H9 (cell line): ENCODE results near the gene LRCOL1. TPM values are rescaled to one million over a fixed set of nuclear protein-coding genes. Genes with fewer than 3 reads are reported as not detected.

Source experiments
- DNase-seq: peaks from one replicate; pipeline ENCODE4 v3.0.0-alpha.2; 2017
- H2AFZ ChIP-seq: one replicate; pipeline ENCODE4 v1.6.1; 2013; ENCODE audit warnings: mild to moderate bottlenecking, low read length, control low read depth, moderate library complexity
- H2AK5ac ChIP-seq: 2 replicates; pipeline ENCODE4 v1.6.1; 2013; ENCODE audit warnings: low read length, control low read depth, mixed read lengths; ENCODE audit not compliant: insufficient read length
- H2BK120ac ChIP-seq: one replicate; pipeline ENCODE4 v1.6.1; 2013; ENCODE audit warnings: low read depth, mild to moderate bottlenecking, low read length, control low read depth, inconsistent platforms; ENCODE audit not compliant: poor library complexity, severe bottlenecking
- H2BK12ac ChIP-seq: 2 replicates; pipeline ENCODE4 v1.6.1; 2013; ENCODE audit warnings: low read length, control low read depth, mixed read lengths, low read depth; ENCODE audit not compliant: insufficient read length
- H2BK15ac ChIP-seq: 2 replicates; pipeline ENCODE4 v1.6.1; 2013; ENCODE audit warnings: low read depth, low read length, control low read depth
- H2BK20ac ChIP-seq: one replicate; pipeline ENCODE4 v1.6.1; 2013; ENCODE audit warnings: low read depth, mild to moderate bottlenecking, low read length, control low read depth, inconsistent platforms; ENCODE audit not compliant: poor library complexity, severe bottlenecking
- H2BK5ac ChIP-seq: 2 replicates; pipeline ENCODE4 v1.6.1; 2013; ENCODE audit warnings: low read length, control low read depth, mixed read lengths; ENCODE audit not compliant: insufficient read length
- H3K14ac ChIP-seq: 2 replicates; pipeline ENCODE4 v1.6.1; 2013; ENCODE audit warnings: low read length, control low read depth; ENCODE audit not compliant: insufficient read depth
- H3K18ac ChIP-seq: 2 replicates; pipeline ENCODE4 v1.6.1; 2013; ENCODE audit warnings: low read depth, mild to moderate bottlenecking, mixed read lengths, low read length, control low read depth; ENCODE audit not compliant: insufficient read length
- H3K23ac ChIP-seq: 2 replicates; pipeline ENCODE4 v1.6.1; 2013; ENCODE audit warnings: low read length, control low read depth, mixed read lengths, low read depth; ENCODE audit not compliant: insufficient read length
- H3K23me2 ChIP-seq: 2 replicates; pipeline ENCODE4 v1.6.1; 2013; ENCODE audit warnings: low read depth, mild to moderate bottlenecking, mixed read lengths, low read length, control low read depth; ENCODE audit not compliant: insufficient read length, poor library complexity, severe bottlenecking
- H3K27ac ChIP-seq: 2 replicates; pipeline ENCODE4 v1.5.1; 2013; ENCODE audit warnings: low read length, control low read depth, mixed read lengths, low read depth; ENCODE audit not compliant: insufficient read length
- H3K27me3 ChIP-seq: 2 replicates; pipeline ENCODE4 v1.6.1; 2013; ENCODE audit warnings: low read length, control low read depth, inconsistent platforms; ENCODE audit not compliant: insufficient read depth
- H3K4ac ChIP-seq: 2 replicates; pipeline ENCODE4 v1.6.1; 2013; ENCODE audit warnings: low read depth, mild to moderate bottlenecking, control low read depth, inconsistent platforms, low read length, moderate library complexity
- H3K4me1 ChIP-seq: 2 replicates; pipeline ENCODE4 v1.6.1; 2013; ENCODE audit warnings: low read length, control low read depth, inconsistent platforms; ENCODE audit not compliant: insufficient read depth
- H3K4me2 ChIP-seq: 2 replicates; pipeline ENCODE4 v1.6.1; 2013; ENCODE audit warnings: low read length, control low read depth, mixed read lengths; ENCODE audit not compliant: insufficient read length, insufficient read depth
- H3K56ac ChIP-seq: 2 replicates; pipeline ENCODE4 v1.6.1; 2013; ENCODE audit warnings: low read depth, mild to moderate bottlenecking, mixed read lengths, low read length, control low read depth; ENCODE audit not compliant: insufficient read length
- H3K79me1 ChIP-seq: 2 replicates; pipeline ENCODE4 v1.6.1; 2013; ENCODE audit warnings: low read depth, mild to moderate bottlenecking, moderate library complexity, low read length, control low read depth, inconsistent platforms; ENCODE audit not compliant: insufficient read depth, poor library complexity, severe bottlenecking
- H3K79me2 ChIP-seq: 2 replicates; pipeline ENCODE4 v1.6.1; 2013; ENCODE audit warnings: low read length, control low read depth, inconsistent platforms; ENCODE audit not compliant: insufficient read depth
- H3K9ac ChIP-seq: 2 replicates; pipeline ENCODE4 v1.6.1; 2013; ENCODE audit warnings: low read length, control low read depth, mixed read lengths; ENCODE audit not compliant: insufficient read length; ENCODE audit errors: extremely low read depth
- H3K9me3 ChIP-seq: one replicate; pipeline ENCODE4 v1.6.1; 2013; ENCODE audit warnings: low read depth, low read length, inconsistent platforms; ENCODE audit not compliant: control insufficient read depth
- H3T11ph ChIP-seq: one replicate; pipeline ENCODE4 v1.6.1; 2013; ENCODE audit warnings: mild to moderate bottlenecking, low read length, control low read depth, inconsistent platforms
- H4K20me1 ChIP-seq: one replicate; pipeline ENCODE4 v1.6.1; 2013; ENCODE audit not compliant: control insufficient read depth, insufficient read length, insufficient read depth
- H4K5ac ChIP-seq: 2 replicates; pipeline ENCODE4 v1.6.1; 2013; ENCODE audit warnings: low read depth, mild to moderate bottlenecking, mixed read lengths, low read length, control low read depth; ENCODE audit not compliant: insufficient read length
- H4K8ac ChIP-seq: replicated peaks from 2 replicates; pipeline ENCODE4 v1.6.1; 2013; ENCODE audit warnings: low read length, control low read depth, mixed read lengths, low read depth; ENCODE audit not compliant: insufficient read length
- H4K91ac ChIP-seq: 2 replicates; pipeline ENCODE4 v1.6.1; 2013; ENCODE audit warnings: low read depth, mild to moderate bottlenecking, moderate library complexity, mixed read lengths, low read length, control low read depth; ENCODE audit not compliant: insufficient read length
- H3K27ac Mint-ChIP-seq, 3 experiments: 2 replicates in 2 of 3; 3 replicates in 1 of 3; pipeline ENCODE4 v1.8.0; 2020 to 2021; ENCODE audit warnings: mixed read lengths in 3 of 3, mild to moderate bottlenecking in 1 of 3, moderate library complexity in 1 of 3
- H3K27me3 Mint-ChIP-seq: 2 replicates; pipeline ENCODE4 v1.8.0; 2021; ENCODE audit warnings: low read depth, mild to moderate bottlenecking, moderate library complexity, mixed read lengths
- H3K36me3 Mint-ChIP-seq, 3 experiments: 2 replicates in 2 of 3; 3 replicates in 1 of 3; pipeline ENCODE4 v1.8.0; 2020 to 2021; ENCODE audit warnings: low read depth in 3 of 3, mixed read lengths in 3 of 3; ENCODE audit not compliant: insufficient read depth in 1 of 3
- H3K4me1 Mint-ChIP-seq, 2 experiments: 2 replicates each; pipeline ENCODE4 v1.8.0; 2020; ENCODE audit warnings: mixed read lengths in 2 of 2
- H3K4me3 Mint-ChIP-seq, 2 experiments: 2 replicates in 1 of 2; 3 replicates in 1 of 2; pipeline ENCODE4 v1.8.0; 2020 to 2021; ENCODE audit warnings: mild to moderate bottlenecking in 2 of 2, mixed read lengths in 2 of 2, moderate library complexity in 1 of 2
- H3K9me3 Mint-ChIP-seq, 2 experiments: 2 replicates in 1 of 2; 3 replicates in 1 of 2; pipeline ENCODE4 v1.8.0; 2020; ENCODE audit warnings: mild to moderate bottlenecking in 2 of 2, mixed read lengths in 2 of 2, moderate library complexity in 1 of 2
- WGBS: extraction: QIAGEN DNeasy Blood & Tissue Kit; methylation state at CpG from one replicate; pipeline ENCODE4 v1.1.7; 2013; ENCODE audit warnings: missing lambda C conversion rate, low lambda C conversion rate, mixed read lengths; ENCODE audit not compliant: insufficient read length; ENCODE audit errors: extremely low coverage; 5-methylcytosine and 5-hydroxymethylcytosine counted together
- total RNA-seq: library from RNA; stranded (reverse); gene quantifications from 2 replicates; pipeline ENCODE4 v1.2.1, GENCODE V29; 2021
- TF ChIP-seq, protein P1 (sequence below): fragments of 200-600 bp; sonication (generic); conservative IDR thresholded peaks from 3 replicates; pipeline ENCODE4 v1.8.0; 2021; ENCODE audit warnings: antibody characterized with exemption, mild to moderate bottlenecking

LRCOL1 gene
- total RNA-seq, 1 experiment from 2014 or later = not detected

DNA sequence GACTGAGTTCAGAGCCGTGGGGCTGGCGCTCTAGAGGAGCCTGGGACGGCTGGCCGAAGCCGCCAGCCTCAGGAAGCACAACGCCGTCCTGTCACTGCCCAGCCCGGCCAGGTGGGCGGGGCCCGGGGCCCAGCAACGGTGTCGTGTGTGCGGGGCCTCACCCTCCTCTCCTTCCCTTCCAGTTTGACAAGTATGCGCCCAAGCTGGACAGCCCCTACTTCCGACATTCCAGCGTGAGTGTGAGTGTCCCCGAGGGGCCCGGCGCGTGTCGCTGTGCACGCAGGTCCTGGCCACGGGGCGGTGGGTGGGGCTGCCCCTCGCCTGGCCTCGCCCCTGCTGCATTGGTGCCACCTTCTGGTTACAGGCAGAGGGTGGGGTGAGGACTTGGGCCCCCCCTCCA lies 38.3 kb downstream of the LRCOL1 start:
- no CpG with 5 or more reads among the region's 26 CpGs for WGBS
- no peak overlapping the region for H3K4ac ChIP-seq
- no peak overlapping the region for H2BK15ac ChIP-seq
- H3K27ac ChIP-seq = no peak overlapping the region
- Mint-ChIP-seq H3K4me1 (no peaks in the 10 kb centered on the region), H3K27ac (no peak overlapping the region), H3K9me3 (no peaks in the 10 kb centered on the region), H3K4me3 (no peak overlapping the region), H3K27me3 (no peaks in the 10 kb centered on the region), H3K36me3 (peaks cover 12 to 36% (median 25%) of the 10 kb centered on the region in 3 experiments)
- no peaks in the 10 kb centered on the region for H3K23me2 ChIP-seq
- no peak overlapping the region for H4K8ac ChIP-seq
- no peaks in the 10 kb centered on the region for H3K27me3 ChIP-seq
- no peaks in the 10 kb centered on the region for H3K79me1 ChIP-seq
- TF ChIP-seq, protein P1, sequence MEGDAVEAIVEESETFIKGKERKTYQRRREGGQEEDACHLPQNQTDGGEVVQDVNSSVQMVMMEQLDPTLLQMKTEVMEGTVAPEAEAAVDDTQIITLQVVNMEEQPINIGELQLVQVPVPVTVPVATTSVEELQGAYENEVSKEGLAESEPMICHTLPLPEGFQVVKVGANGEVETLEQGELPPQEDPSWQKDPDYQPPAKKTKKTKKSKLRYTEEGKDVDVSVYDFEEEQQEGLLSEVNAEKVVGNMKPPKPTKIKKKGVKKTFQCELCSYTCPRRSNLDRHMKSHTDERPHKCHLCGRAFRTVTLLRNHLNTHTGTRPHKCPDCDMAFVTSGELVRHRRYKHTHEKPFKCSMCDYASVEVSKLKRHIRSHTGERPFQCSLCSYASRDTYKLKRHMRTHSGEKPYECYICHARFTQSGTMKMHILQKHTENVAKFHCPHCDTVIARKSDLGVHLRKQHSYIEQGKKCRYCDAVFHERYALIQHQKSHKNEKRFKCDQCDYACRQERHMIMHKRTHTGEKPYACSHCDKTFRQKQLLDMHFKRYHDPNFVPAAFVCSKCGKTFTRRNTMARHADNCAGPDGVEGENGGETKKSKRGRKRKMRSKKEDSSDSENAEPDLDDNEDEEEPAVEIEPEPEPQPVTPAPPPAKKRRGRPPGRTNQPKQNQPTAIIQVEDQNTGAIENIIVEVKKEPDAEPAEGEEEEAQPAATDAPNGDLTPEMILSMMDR = no peak
- no peak overlapping the region for H3K56ac ChIP-seq
- no peak overlapping the region for H3K4me2 ChIP-seq
- no peak overlapping the region for H3T11ph ChIP-seq
- H2BK20ac ChIP-seq = no peak overlapping the region
- H4K91ac ChIP-seq = no peak overlapping the region
- H2BK120ac ChIP-seq = no peak overlapping the region
- no peaks in the 10 kb centered on the region for H4K20me1 ChIP-seq
- H3K23ac ChIP-seq = no peak overlapping the region
- H3K79me2 ChIP-seq = no peaks in the 10 kb centered on the region
- no peak overlapping the region for H3K18ac ChIP-seq
- H2AFZ ChIP-seq = no peak overlapping the region
- no peak overlapping the region for H2BK12ac ChIP-seq
- no peak overlapping the region for H2BK5ac ChIP-seq
- no peak overlapping the region for H3K14ac ChIP-seq
- no peaks in the 10 kb centered on the region for H3K9me3 ChIP-seq
- no peaks in the 10 kb centered on the region for H3K4me1 ChIP-seq
- no peak overlapping the region for H2AK5ac ChIP-seq
- no peak overlapping the region for H3K9ac ChIP-seq
- no peak for DNase-seq
- no peak overlapping the region for H4K5ac ChIP-seq
